Activated CD8-positive, alpha-beta T cell treated with anti-CD3 and anti-CD28 coated beads, Interleukin-2, amount 10 ng/mL, durations not matched to agents 7 days and 5 days (primary cell): ENCODE data around the gene UBA3. TPM values are rescaled to one million over a fixed set of nuclear protein-coding genes. Genes with fewer than 3 reads are reported as not detected.
A peak's percentile ranks its signal among the peaks of the same experiment; 100 is the strongest.

Source experiments
- ATAC-seq: fragments of 150-1000 bp; cut with Tn5 transposase; one replicate; pipeline ENCODE4 v1.10.0; 2021; ENCODE audit warnings: moderate library complexity
- CTCF ChIA-PET: fragments of 350-600 bp; sonication (Branson Sonifier 250); formaldehyde crosslinking; loops from one replicate; lab custom pipeline; 2021; ENCODE audit warnings: antibody characterized with exemption; lab: Charles Lee
- POLR2A ChIA-PET: fragments of 350-600 bp; sonication (Branson Sonifier 250); formaldehyde crosslinking; loops from one replicate; lab custom pipeline; 2021; ENCODE audit warnings: antibody characterized with exemption; lab: Charles Lee
- DNase-seq: peaks from one replicate; pipeline ENCODE4 v3.0.0-alpha.2; 2020
- H3K27ac Mint-ChIP-seq: one replicate; pipeline ENCODE4 v1.8.0; 2021; ENCODE audit warnings: mild to moderate bottlenecking, mixed read lengths
- H3K27me3 Mint-ChIP-seq: one replicate; pipeline ENCODE4 v1.8.0; 2021; ENCODE audit warnings: low read depth, mixed read lengths
- H3K36me3 Mint-ChIP-seq: one replicate; pipeline ENCODE4 v1.8.0; 2021; ENCODE audit warnings: low read depth, mixed read lengths
- H3K4me1 Mint-ChIP-seq: one replicate; pipeline ENCODE4 v1.8.0; 2021; ENCODE audit warnings: low read depth, mixed read lengths
- H3K4me3 Mint-ChIP-seq: one replicate; pipeline ENCODE4 v1.8.0; 2021; ENCODE audit warnings: mild to moderate bottlenecking, mixed read lengths
- H3K9me3 Mint-ChIP-seq: one replicate; pipeline ENCODE4 v1.8.0; 2022; ENCODE audit warnings: mixed read lengths; ENCODE audit not compliant: insufficient read depth
- total RNA-seq, 2 experiments: library from RNA; stranded (reverse); gene quantifications; one replicate each; pipeline ENCODE4 v1.2.3, GENCODE V29; 2021

UBA3 gene
- 100 to 1,000 TPM in 1 of 2 experiments, 10 to 100 TPM in 1; 95.5 to 101 TPM for total RNA-seq

GRCh38 chr3:69080233-69080920 is at the start of gene UBA3:
TSS of gene UBA3 (minus strand) at chr3:69080365. CDS start at chr3:69080353, 12 bp downstream.
- POLR2A ChIA-PET: interaction anchor here (1.0 to 8.7 kb wide), 9 partner anchors 9 to 119 kb away, joined by 3 to 50 read pairs (median 9); partner anchors contain the start of gene TMF1
- Mint-ChIP-seq H3K4me3 (peak within 1 kb of the TSS; percentile 81), H3K4me1 (peaks cover 71% of the 10 kb centered on the region), H3K36me3 (peaks cover 33% of the 10 kb centered on the region), H3K9me3 (no peaks in the 10 kb centered on the region), H3K27ac (peak within 1 kb of the TSS; percentile 88), H3K27me3 (no peaks in the 10 kb centered on the region)
- ATAC-seq: peak; percentile 77
- CTCF ChIA-PET: no interaction called here
- DNase-seq: peak; percentile 94

GRCh38 chr3:69129531-69129930 is 49.4 kb upstream of the UBA3 start:
- no peak for ATAC-seq
- H3K9me3 Mint-ChIP-seq: no peaks in the 10 kb centered on the region
- no peak for DNase-seq
- CTCF ChIA-PET: interaction anchor here (3.2 kb wide), 1 partner anchor 8 kb away, joined by 20 read pairs; no protein-coding TSS in a partner anchor
- H3K27ac Mint-ChIP-seq: no peak overlapping the region
- H3K27me3 Mint-ChIP-seq: peaks cover 19% of the 10 kb centered on the region
- H3K4me3 Mint-ChIP-seq: no peak overlapping the region
- no peaks in the 10 kb centered on the region for H3K36me3 Mint-ChIP-seq
- H3K4me1 Mint-ChIP-seq: no peaks in the 10 kb centered on the region
- POLR2A ChIA-PET: no interaction called here

- Mint-ChIP-seq H3K4me1 (no peaks in the 10 kb centered on the region), H3K9me3 (no peaks in the 10 kb centered on the region), H3K36me3 (no peaks in the 10 kb centered on the region), H3K27me3 (peaks cover 19% of the 10 kb centered on the region), H3K27ac (no peak overlapping the region), H3K4me3 (no peak overlapping the region)
- no peak for ATAC-seq
- ChIA-PET CTCF (interaction anchor here (1.2 to 3.5 kb wide), 2 partner anchors 33 to 179 kb away, joined by 5 to 25 read pairs; no protein-coding TSS in a partner anchor), POLR2A (no interaction called here)
- no peak for DNase-seq
Observed at GRCh38 chr3:69128509-69128908, 48.3 kb upstream of the UBA3 start.

GRCh38 chr3:69126999-69127398 is 46.8 kb upstream of the UBA3 start:
- ATAC-seq (no peak), DNase-seq (no peak)
- ChIA-PET CTCF (interaction anchor here (3.5 kb wide), 1 partner anchor 180 kb away, joined by 25 read pairs; no protein-coding TSS in a partner anchor), POLR2A (no interaction called here)
- no peaks in the 10 kb centered on the region for H3K4me1 Mint-ChIP-seq
- H3K9me3 Mint-ChIP-seq: no peaks in the 10 kb centered on the region
- H3K27ac Mint-ChIP-seq: no peak overlapping the region
- H3K27me3 Mint-ChIP-seq: peaks cover 19% of the 10 kb centered on the region
- no peaks in the 10 kb centered on the region for H3K36me3 Mint-ChIP-seq
- no peak overlapping the region for H3K4me3 Mint-ChIP-seq

- CTCF ChIA-PET: interaction anchor here (0.8 to 3.5 kb wide), 4 partner anchors 10 to 181 kb away, joined by 4 to 25 read pairs (median 4); no protein-coding TSS in a partner anchor
- Mint-ChIP-seq H3K4me3 (no peak overlapping the region), H3K36me3 (no peaks in the 10 kb centered on the region), H3K27me3 (peaks cover 19% of the 10 kb centered on the region), H3K27ac (no peak overlapping the region), H3K9me3 (no peaks in the 10 kb centered on the region), H3K4me1 (peaks cover under 1% of the 10 kb centered on the region)
- ATAC-seq (no peak), DNase-seq (no peak)
- POLR2A ChIA-PET: no interaction called here
Observed at GRCh38 chr3:69126216-69126615, 46.1 kb upstream of the UBA3 start.

- H3K27ac Mint-ChIP-seq: no peak within 1 kb of the TSS
Observed at GRCh38 chr3:69122403-69122802, 42.2 kb upstream of the UBA3 start, which contains the start of gene LMOD3. TSS of gene LMOD3 (minus strand) at chr3:69122595. CDS start at chr3:69122386, 209 bp downstream.

GRCh38 chr3:69121950-69122349 is 41.8 kb upstream of the UBA3 start:
- no peaks in the 10 kb centered on the region for H3K36me3 Mint-ChIP-seq
- ATAC-seq: no peak
- no peak overlapping the region for H3K27ac Mint-ChIP-seq
- peaks cover 5% of the 10 kb centered on the region for H3K4me1 Mint-ChIP-seq
- POLR2A ChIA-PET: interaction anchor here (0.6 kb wide), 1 partner anchor 108 kb away, joined by 3 read pairs; no protein-coding TSS in a partner anchor
- H3K9me3 Mint-ChIP-seq: no peaks in the 10 kb centered on the region
- CTCF ChIA-PET: interaction anchor here (0.8 to 5.8 kb wide), 24 partner anchors 9 to 550 kb away, joined by 3 to 96 read pairs (median 8); no protein-coding TSS in a partner anchor
- no peak for DNase-seq
- H3K4me3 Mint-ChIP-seq: no peak overlapping the region
- H3K27me3 Mint-ChIP-seq: peaks cover 9% of the 10 kb centered on the region

More at GRCh38 chr3:69122403-69122802, 42.2 kb upstream of the UBA3 start, which contains the start of gene LMOD3:
- CTCF ChIA-PET: interaction anchor here (1.0 to 2.7 kb wide), 3 partner anchors 39 to 184 kb away, joined by 4 to 9 read pairs (median 9); no protein-coding TSS in a partner anchor
- Mint-ChIP-seq H3K9me3 (no peaks in the 10 kb centered on the region), H3K4me3 (no peak within 1 kb of the TSS), H3K36me3 (no peaks in the 10 kb centered on the region), H3K4me1 (peaks cover 5% of the 10 kb centered on the region), H3K27me3 (peaks cover 12% of the 10 kb centered on the region)
- no peak for DNase-seq
- ATAC-seq: no peak
- POLR2A ChIA-PET: no interaction called here

GRCh38 chr3:69121513-69121912 is 41.3 kb upstream of the UBA3 start:
- peaks cover 5% of the 10 kb centered on the region for H3K4me1 Mint-ChIP-seq
- H3K36me3 Mint-ChIP-seq: no peaks in the 10 kb centered on the region
- ChIA-PET CTCF (interaction anchor here (0.5 to 5.8 kb wide), 44 partner anchors 9 to 1897 kb away, joined by 3 to 96 read pairs (median 4); no protein-coding TSS in a partner anchor), POLR2A (interaction anchor here (0.6 kb wide), 1 partner anchor 108 kb away, joined by 3 read pairs; no protein-coding TSS in a partner anchor)
- DNase-seq (no peak), ATAC-seq (no peak)
- H3K9me3 Mint-ChIP-seq: no peaks in the 10 kb centered on the region
- H3K4me3 Mint-ChIP-seq: no peak overlapping the region
- peaks cover 6% of the 10 kb centered on the region for H3K27me3 Mint-ChIP-seq
- H3K27ac Mint-ChIP-seq: no peak overlapping the region

- Mint-ChIP-seq H3K27me3 (peaks cover 2% of the 10 kb centered on the region), H3K36me3 (no peaks in the 10 kb centered on the region), H3K4me1 (peaks cover 5% of the 10 kb centered on the region), H3K27ac (no peak overlapping the region), H3K4me3 (no peak overlapping the region), H3K9me3 (no peaks in the 10 kb centered on the region)
- POLR2A ChIA-PET: interaction anchor here (0.6 kb wide), 1 partner anchor 107 kb away, joined by 3 read pairs; no protein-coding TSS in a partner anchor
- ATAC-seq: peak; percentile 72
- peak; percentile 90 for DNase-seq
- CTCF ChIA-PET: interaction anchor here (0.5 to 5.8 kb wide), 49 partner anchors 9 to 1898 kb away, joined by 3 to 96 read pairs (median 4); no protein-coding TSS in a partner anchor
Observed at GRCh38 chr3:69120879-69121464, 40.8 kb upstream of the UBA3 start.

GRCh38 chr3:69119681-69120080 is 39.5 kb upstream of the UBA3 start:
- no peak overlapping the region for H3K27ac Mint-ChIP-seq
- H3K9me3 Mint-ChIP-seq: no peaks in the 10 kb centered on the region
- no peak for DNase-seq
- no peak for ATAC-seq
- CTCF ChIA-PET: interaction anchor here (0.7 to 5.8 kb wide), 21 partner anchors 7 to 308 kb away, joined by 3 to 96 read pairs (median 4); partner anchors contain the start of genes EOGT and FRMD4B
- no peak overlapping the region for H3K4me3 Mint-ChIP-seq
- H3K4me1 Mint-ChIP-seq: peaks cover 5% of the 10 kb centered on the region
- H3K36me3 Mint-ChIP-seq: no peaks in the 10 kb centered on the region
- POLR2A ChIA-PET: interaction anchor here (1.2 kb wide), 1 partner anchor 187 kb away, joined by 3 read pairs; no protein-coding TSS in a partner anchor
- H3K27me3 Mint-ChIP-seq: no peaks in the 10 kb centered on the region

- DNase-seq (no peak), ATAC-seq (no peak)
- no peaks in the 10 kb centered on the region for H3K9me3 Mint-ChIP-seq
- ChIA-PET CTCF (interaction anchor here (1.0 to 5.8 kb wide), 14 partner anchors 7 to 306 kb away, joined by 3 to 96 read pairs (median 7); partner anchors contain the start of genes EOGT and FRMD4B), POLR2A (interaction anchor here (1.2 kb wide), 1 partner anchor 187 kb away, joined by 3 read pairs; no protein-coding TSS in a partner anchor)
- H3K4me1 Mint-ChIP-seq: peaks cover 5% of the 10 kb centered on the region
- no peaks in the 10 kb centered on the region for H3K27me3 Mint-ChIP-seq
- H3K4me3 Mint-ChIP-seq: no peak overlapping the region
- H3K27ac Mint-ChIP-seq: no peak overlapping the region
- H3K36me3 Mint-ChIP-seq: no peaks in the 10 kb centered on the region
Observed at GRCh38 chr3:69119138-69119537, 39.0 kb upstream of the UBA3 start.
